Right forelimb (tissue), 1 donor: Measurements from ENCODE around the gene ANKRD36B.
A peak's percentile ranks its signal among the peaks of the same experiment; 100 is the strongest.
"Not testable (repeated sequence)": the region's sequence is repeated elsewhere in the genome, so short reads cannot be mapped to it uniquely, and the experiment has no call there.

ENCODE experiments used
- DNase-seq: peaks from one replicate; pipeline ENCODE4 v3.0.0-alpha.2; 2018

ANKRD36B gene

GRCh38 chr2:97548536-97548935 lies 41.1 kb downstream of the ANKRD36B start:
- not testable (repeated sequence) for DNase-seq

- DNase-seq = no peak
Observed at GRCh38 chr2:97546711-97547110, 43.0 kb downstream of the ANKRD36B start.

GRCh38 chr2:97544911-97545310 lies 44.8 kb downstream of the ANKRD36B start:
- not testable (repeated sequence) for DNase-seq

GRCh38 chr2:97525904-97526303 lies 63.8 kb downstream of the ANKRD36B start:
- not testable (repeated sequence) for DNase-seq

- not testable (repeated sequence) for DNase-seq
Observed at GRCh38 chr2:97523816-97524215, 65.9 kb downstream of the ANKRD36B start.

- DNase-seq = not testable (repeated sequence)
Observed at GRCh38 chr2:97522916-97523555, 66.6 kb downstream of the ANKRD36B start.

- DNase-seq = not testable (repeated sequence)
Observed at GRCh38 chr2:97495651-97496050, 94.0 kb downstream of the ANKRD36B start.

- DNase-seq = peak; percentile 40
Observed at GRCh38 chr2:97490141-97490540, 99.5 kb downstream of the ANKRD36B start.
